ENCODE data around the gene TXNRD3.

TXNRD3 gene

GRCh38 chr3:126562737-126563276 lies 92.1 kb downstream of the TXNRD3 start:
- no peak for DNase-seq (ENCODE audit: extremely low read depth, low read depth)
- no peak overlapping the region for H3K4me3 ChIP-seq (replicated peaks; ENCODE audit: low read depth, low read length)
- TF ChIP-seq CTCF (IDR thresholded peaks at IDR 0.05; ENCODE audit: low read depth, low read length, missing control alignments): no peak

- TF ChIP-seq CTCF (IDR thresholded peaks at IDR 0.05; ENCODE audit: low read depth, low read length, missing control alignments): no peak
- no peak for DNase-seq (ENCODE audit: extremely low read depth, low read depth)
Measured at GRCh38 chr3:126558336-126559071, 96.4 kb downstream of the TXNRD3 start, which contains the start of gene C3orf22. TSS of gene C3orf22 (minus strand) at chr3:126558932. CDS start at chr3:126553390, 5,542 bp downstream.

GRCh38 chr3:126557761-126558160 lies 97.2 kb downstream of the TXNRD3 start:
- TF ChIP-seq CTCF (IDR thresholded peaks at IDR 0.05; ENCODE audit: low read depth, low read length, missing control alignments): no peak
- no peak overlapping the region for H3K4me3 ChIP-seq (replicated peaks; ENCODE audit: low read depth, low read length)
- no peak for DNase-seq (ENCODE audit: extremely low read depth, low read depth)

More at GRCh38 chr3:126558336-126559071, 96.4 kb downstream of the TXNRD3 start, which contains the start of gene C3orf22:
- no peak within 1 kb of the TSS for H3K4me3 ChIP-seq (replicated peaks; ENCODE audit: low read depth, low read length)

- no peak overlapping the region for H3K4me3 ChIP-seq (replicated peaks; ENCODE audit: low read depth, low read length)
- no peak for DNase-seq (ENCODE audit: extremely low read depth, low read depth)
- TF ChIP-seq CTCF (IDR thresholded peaks at IDR 0.05; ENCODE audit: low read depth, low read length, missing control alignments): no peak
Measured at GRCh38 chr3:126557415-126557745, 97.5 kb downstream of the TXNRD3 start.

All from HFF-Myc (cell line).